Peyer's patch (tissue), 4 donors: ENCODE data around the gene TRIO.

Source experiments
- POLR2A ChIP-seq, 2 donors: fragments of 450-650 bp; IDR thresholded peaks; one replicate each; pipeline ENCODE4 v1.5.1; 2017; ENCODE audit warnings: antibody characterized with exemption in 2 of 2, mild to moderate bottlenecking in 2 of 2, moderate library complexity in 2 of 2
- TF ChIP-seq, protein P1 (sequence below), 6 experiments: fragments of 450-650 bp in 4 of 6; fragments of 200-600 bp in 2 of 6; sonication (generic) in 1 of 6; IDR thresholded peaks; one replicate each; pipeline ENCODE4 v1.5.1; 2017 to 2019; ENCODE audit warnings: antibody characterized with exemption in 6 of 6, mild to moderate bottlenecking in 3 of 6, moderate library complexity in 1 of 6

DNA sequence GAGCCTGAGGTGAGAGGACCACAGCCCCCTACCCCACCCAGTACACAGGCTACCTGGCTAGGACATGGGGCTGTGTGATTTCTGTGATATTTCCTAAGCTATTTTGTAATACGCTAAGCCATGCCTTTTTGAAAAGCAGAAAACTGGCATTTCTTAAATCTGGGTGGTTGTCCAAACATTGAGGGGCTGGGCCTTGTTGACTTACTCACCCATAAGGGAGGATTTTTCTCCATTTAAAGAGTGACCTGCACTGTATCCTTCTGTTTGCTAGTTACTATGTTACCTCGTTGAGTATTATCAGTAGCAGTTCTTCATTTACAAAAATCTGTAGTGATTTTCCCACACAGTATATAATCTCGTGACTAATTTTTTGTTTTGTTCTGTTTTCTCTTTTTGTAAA, 321.0 kb downstream of the TRIO start:
- TF ChIP-seq, protein P1, sequence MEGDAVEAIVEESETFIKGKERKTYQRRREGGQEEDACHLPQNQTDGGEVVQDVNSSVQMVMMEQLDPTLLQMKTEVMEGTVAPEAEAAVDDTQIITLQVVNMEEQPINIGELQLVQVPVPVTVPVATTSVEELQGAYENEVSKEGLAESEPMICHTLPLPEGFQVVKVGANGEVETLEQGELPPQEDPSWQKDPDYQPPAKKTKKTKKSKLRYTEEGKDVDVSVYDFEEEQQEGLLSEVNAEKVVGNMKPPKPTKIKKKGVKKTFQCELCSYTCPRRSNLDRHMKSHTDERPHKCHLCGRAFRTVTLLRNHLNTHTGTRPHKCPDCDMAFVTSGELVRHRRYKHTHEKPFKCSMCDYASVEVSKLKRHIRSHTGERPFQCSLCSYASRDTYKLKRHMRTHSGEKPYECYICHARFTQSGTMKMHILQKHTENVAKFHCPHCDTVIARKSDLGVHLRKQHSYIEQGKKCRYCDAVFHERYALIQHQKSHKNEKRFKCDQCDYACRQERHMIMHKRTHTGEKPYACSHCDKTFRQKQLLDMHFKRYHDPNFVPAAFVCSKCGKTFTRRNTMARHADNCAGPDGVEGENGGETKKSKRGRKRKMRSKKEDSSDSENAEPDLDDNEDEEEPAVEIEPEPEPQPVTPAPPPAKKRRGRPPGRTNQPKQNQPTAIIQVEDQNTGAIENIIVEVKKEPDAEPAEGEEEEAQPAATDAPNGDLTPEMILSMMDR (IDR thresholded peaks at IDR 0.05): no peak
- no peak for TF ChIP-seq POLR2A (IDR thresholded peaks at IDR 0.05)
